ENCODE data around the gene NBPF3.
"Not testable (repeated sequence)": the region's sequence is repeated elsewhere in the genome, so short reads cannot be mapped to it uniquely, and the experiment has no call there.

NBPF3 gene, protein sequence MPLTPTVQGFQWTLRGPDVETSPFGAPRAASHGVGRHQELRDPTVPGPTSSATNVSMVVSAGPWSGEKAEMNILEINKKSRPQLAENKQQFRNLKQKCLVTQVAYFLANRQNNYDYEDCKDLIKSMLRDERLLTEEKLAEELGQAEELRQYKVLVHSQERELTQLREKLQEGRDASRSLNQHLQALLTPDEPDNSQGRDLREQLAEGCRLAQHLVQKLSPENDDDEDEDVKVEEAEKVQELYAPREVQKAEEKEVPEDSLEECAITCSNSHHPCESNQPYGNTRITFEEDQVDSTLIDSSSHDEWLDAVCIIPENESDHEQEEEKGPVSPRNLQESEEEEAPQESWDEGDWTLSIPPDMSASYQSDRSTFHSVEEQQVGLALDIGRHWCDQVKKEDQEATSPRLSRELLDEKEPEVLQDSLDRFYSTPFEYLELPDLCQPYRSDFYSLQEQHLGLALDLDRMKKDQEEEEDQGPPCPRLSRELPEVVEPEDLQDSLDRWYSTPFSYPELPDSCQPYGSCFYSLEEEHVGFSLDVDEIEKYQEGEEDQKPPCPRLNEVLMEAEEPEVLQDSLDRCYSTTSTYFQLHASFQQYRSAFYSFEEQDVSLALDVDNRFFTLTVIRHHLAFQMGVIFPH

DNA sequence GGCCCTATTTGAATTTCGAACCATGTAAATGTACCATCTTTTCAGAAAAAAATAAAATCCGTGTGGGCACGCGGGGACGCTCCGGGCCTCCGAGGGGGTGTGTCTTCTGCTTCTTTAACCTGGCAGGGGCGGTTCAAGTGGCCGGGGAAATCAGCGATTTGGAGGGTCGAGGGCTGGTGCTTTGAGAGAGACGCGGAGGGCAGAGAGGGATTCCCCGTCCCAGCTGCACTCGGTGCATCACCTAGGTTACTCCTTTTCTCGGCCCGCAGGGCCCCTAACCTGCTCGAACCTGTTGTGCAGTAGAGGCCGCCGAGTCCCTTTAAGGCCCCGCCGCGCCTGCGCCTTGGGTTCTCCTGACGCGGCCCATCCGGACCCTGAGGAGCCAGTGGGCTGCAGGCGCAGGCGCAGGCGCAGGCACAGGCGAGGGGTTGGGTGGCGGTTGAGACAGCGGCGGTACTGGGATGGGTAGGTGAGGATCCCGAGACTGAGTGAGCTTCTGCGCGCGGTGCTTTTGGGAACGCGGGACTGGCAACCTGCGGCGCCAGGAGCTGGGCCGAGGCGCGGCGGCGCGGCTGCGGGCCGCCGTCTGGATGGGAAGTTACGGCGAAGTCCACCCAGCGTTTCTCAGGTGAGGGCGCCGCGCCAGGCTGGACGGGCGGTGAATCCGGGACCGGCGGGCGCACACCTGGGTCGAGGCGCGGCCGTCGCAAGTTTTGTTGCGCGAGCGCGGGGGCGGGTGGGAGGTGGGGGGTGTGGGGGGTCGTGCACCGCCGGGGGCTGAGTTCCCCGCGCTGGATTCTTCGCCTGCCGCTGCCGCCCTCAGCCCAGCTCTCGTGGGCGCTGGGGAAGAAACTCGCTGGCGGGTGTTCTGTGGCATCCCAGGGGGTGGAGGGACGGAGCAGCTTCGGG is at the start of gene NBPF3:
NBPF3 (plus strand) TSS at position 417 of the 909 bp plus-strand sequence. CDS start 4,950 bp downstream, outside the sequence.
- DNase-seq (ENCODE audit: low spot score) = peak; percentile 96

DNA sequence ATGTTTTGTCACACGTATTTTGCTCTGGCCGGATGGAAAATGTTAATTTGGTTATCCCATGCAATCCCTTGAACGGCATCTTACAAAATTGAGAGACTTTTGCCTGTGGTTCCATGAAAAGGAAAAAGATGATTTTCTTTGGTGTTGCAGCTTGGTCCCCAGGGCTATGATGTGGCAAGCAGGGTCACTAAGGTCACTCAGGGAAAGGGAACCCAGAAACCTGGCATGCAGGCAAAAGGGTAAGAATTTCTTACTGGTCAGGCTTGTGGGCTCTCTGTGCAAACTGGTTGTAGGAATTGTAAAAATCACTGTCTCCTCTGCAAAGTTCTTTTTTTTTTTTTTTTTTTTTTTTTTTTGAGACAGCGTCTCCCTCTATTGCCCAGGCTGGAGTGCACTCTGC is 48.4 kb upstream of the NBPF3 start:
- no peak for DNase-seq (ENCODE audit: low spot score)

DNA sequence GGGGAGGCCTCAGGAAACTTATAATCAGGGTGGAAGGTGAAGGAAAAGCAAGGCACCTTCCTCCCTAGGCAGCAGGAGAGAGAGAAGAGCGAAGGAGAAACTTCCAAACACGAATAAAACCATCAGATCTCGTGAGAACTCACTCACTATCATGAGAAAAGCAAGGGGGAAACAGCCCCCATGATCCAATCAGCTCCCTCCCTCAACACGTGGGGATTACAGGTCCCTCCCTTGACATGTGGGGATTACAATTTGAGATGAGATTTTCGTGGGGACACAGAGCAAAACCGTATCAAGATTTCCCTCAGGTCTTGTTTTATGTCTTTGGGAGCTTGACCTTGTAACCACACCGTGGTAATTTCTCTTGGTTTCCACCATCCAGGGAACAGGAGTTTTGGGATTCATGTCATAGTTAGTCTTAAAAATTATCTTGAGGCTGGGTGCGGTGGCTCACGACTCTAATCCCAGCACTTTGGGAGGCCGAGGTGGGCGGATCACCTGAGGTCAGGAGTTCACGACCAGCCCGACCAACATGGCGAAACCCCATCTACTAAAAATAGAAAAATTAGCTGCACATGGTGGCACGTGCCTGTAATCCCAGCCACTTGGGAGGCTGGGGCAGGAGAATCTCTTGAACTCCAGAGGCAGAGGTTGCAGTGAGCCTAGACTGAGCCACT is 47.2 kb upstream of the NBPF3 start:
- DNase-seq (ENCODE audit: low spot score) = no peak

DNA sequence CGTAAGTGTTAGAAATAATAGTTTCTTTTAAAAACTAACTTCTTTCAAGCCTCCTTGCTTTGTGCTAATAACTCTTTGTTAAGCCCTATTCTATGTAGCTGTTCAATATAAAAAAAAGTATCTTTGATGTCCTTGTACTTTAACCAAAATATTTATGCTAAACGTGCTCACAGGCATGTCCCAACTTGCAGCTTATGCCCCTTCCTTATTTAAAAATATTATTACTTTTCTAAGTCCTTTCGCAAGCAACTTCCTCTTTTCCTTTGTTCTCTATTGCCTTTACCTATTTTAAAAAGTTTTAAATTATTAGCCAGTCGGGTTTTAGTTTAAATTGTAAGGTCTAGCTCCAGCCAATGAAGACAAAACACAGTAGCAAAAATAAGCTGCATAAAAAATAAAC is 43.4 kb upstream of the NBPF3 start:
- no peak for DNase-seq (ENCODE audit: low spot score)

DNA sequence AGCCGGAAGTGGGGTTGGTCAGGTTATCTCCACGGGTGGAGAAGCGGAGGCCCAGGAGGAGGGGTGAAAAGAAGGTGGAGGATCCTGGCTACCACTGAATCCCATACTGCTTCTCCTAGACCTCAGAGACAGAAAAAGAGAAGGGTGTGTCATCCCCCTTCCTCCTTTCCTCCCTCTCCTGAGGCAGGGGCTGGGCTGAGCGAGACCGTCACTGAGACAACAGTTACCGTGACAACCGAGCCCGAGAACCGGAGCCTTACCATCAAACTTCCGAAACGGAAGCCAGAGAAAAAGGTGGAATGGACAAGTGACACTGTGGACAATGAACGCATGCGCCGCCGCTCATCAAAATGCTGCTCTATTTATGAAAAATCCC is 42.1 kb upstream of the NBPF3 start:
- DNase-seq (ENCODE audit: low spot score) = no peak

DNA sequence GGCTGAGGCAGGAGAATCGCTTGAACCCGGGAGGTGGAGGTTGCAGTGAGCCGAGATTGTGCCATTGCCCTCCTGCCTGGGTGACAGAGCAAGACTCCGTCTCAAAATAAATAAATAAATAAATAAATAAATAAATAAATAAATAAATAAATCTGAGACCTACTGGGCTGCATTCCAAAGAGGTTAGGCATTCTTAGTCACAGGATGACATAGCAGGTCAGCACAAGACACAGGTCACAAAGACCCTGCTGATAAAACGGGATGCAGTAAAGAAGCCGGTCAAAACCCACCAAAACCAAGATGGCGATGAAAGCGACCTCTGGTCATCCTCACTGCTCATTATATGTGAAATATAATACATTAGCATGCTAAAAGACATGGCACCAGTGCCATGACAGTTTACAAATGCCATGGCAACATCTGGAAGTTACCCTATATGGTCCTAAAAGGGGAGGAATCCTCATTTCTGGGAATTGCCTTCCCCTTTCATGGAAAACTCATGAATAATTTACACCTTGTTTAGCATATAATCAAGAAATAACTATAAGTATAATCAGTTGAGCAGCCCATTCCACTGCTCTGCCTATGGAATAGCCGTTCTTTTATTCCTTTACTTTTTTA is 38.1 kb upstream of the NBPF3 start:
- not testable (repeated sequence) for DNase-seq (ENCODE audit: low spot score)

DNA sequence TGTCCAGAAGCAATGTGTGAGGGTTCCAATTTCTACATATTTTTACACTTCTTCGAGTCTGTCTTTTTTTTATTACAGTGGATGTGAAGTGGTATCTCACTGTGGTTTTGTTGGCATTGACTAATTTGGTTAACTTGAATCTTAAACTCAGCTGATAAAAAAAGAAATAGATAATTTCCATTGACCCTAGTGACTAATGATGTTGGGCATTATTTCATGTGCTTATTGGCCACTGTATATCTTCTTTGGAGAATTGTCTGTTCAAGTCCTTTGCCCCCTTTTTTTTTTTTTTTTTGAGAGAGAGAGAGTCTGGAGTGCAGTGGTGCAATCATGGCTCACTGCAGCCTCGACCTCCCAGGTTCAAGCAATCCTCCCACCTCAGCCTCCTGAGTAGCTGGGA is 33.3 kb upstream of the NBPF3 start:
- DNase-seq (ENCODE audit: low spot score) = no peak

DNA sequence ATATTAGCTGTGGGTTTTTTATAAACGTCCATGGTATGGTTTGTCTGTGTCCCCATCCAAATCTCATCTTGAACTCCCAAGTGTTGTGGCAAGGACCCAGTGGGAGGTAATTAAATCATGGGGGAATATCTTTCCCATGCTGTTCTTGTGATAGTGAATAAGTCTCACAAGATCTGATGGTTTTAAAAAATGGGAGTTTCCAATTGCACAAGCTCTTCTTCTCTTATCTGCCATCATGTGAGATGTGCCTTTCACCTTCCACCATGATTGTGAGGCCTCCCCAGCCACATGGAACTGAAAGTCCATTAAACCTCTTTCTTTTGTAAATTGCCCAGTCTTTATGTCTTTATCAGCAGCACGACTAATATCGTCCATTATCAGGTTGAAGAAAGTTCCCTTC is 30.0 kb upstream of the NBPF3 start:
- DNase-seq (ENCODE audit: low spot score) = not testable (repeated sequence)

DNA sequence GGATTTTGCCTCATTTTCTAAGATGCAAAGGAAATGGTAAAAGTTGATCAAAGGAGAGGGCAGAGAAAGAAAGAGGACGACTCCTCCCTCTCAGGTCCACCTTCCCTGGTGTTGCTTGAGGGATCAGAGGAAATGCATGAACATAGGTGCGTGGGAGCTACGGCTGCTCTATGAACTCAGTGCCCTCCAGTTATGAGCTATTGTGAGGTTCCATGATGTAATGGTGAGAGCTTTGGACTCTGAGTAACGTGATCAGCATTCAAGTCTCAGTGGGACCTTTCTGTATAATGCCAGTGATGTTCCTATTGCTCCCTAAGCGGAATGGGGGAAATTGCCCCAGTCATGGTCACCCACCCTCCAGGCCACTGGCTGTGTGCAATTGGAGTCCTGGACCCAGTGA is 25.9 kb upstream of the NBPF3 start:
- DNase-seq (ENCODE audit: low spot score) = no peak

DNA sequence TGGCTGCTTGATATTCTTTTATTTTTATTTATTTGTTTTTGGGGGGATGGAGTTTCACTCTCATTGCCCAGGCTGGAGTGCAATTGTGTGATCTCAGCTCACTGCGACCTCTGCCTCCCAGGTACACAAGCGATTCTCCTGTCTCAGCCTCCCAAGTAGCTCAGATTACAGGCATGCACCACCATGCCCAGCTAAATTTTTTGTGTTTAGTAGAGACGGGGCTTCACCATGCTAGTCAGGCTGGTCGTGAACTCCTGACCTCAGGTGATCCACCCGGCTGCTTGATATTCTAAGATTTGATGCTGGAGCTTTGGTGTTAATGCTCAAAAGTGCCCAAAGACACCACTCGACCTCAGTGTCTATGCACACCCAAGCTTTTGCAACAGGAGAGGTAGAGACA is 19.6 kb upstream of the NBPF3 start:
- DNase-seq (ENCODE audit: low spot score) = not testable (repeated sequence)

DNA sequence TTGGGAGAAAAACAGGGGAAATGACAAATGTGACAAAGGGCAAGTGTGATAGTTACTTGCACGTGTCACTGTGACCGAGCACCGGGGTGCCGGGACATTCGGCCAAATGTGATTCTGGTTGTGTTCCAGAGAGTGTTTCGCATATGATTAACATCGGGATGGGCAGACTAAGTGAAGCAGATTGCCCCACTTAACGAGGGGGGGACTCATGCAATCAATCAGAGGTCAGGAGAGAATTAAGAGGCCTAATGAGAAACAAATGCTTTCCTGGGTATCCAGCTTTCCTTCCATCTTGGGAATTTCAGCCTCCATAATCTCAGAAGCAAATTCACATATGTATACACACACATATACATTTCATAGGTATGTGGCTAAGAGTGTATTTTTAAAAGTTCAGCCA is 18.6 kb upstream of the NBPF3 start:
- not testable (repeated sequence) for DNase-seq (ENCODE audit: low spot score)

DNA sequence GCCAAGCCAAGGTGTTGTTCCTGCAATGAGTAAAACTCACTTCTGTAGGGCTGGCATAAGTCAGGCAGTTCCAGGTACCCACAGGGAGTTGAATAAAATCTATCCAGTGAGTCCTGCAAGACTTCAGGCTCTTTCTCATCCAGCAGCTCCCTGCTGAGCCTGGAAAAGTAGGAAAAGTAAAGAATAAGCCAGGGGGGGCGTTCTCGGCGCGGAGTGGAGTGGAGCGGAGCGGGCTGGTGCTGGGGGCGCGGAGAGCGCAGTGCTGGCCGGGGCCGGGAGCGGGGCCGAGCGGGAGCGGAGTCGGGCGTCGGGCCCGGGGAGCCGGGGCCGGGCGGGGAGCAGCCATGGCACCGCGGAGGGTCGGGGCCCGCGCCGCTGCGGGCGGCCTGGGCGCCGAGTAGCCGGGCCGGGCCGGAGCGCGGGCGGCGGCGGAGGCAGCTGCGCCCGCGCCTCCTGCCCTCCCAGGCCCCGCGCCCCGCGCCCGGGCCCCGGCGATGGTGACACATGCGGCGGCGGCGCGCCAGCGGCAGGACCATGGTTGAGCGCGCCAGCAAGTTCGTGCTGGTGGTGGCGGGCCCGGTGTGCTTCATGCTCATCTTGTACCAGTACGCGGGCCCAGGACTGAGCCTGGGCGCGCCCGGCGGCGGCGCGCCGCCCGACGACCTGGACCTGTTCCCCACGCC is 12.0 kb upstream of the NBPF3 start:
- DNase-seq (ENCODE audit: low spot score) = not testable (repeated sequence)

DNA sequence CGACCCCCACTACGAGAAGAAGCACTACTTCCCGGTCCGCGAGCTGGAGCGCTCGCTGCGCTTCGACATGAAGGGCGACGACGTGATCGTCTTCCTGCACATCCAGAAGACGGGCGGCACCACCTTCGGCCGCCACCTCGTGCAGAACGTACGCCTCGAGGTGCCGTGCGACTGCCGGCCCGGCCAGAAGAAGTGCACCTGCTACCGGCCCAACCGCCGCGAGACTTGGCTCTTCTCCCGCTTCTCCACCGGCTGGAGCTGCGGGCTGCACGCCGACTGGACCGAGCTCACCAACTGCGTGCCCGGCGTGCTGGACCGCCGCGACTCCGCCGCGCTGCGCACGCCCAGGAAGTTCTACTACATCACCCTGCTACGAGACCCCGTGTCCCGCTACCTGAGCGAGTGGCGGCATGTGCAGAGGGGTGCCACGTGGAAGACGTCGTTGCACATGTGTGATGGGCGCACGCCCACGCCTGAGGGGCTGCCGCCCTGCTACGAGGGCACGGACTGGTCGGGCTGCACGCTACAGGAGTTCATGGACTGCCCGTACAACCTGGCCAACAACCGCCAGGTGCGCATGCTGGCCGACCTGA is 11.4 kb upstream of the NBPF3 start:
- DNase-seq (ENCODE audit: low spot score) = not testable (repeated sequence)

DNA sequence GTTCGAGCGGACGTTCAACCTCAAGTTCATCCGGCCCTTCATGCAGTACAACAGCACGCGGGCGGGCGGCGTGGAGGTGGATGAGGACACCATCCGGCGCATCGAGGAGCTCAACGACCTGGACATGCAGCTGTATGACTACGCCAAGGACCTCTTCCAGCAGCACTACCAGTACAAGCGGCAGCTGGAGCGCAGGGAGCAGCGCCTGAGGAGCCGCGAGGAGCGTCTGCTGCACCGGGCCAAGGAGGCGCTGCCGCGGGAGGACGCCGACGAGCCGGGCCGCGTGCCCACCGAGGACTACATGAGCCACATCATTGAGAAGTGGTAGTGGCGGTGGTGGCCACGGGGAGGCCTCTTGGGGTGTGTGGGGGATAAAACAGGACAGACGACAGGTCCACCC is 10.7 kb upstream of the NBPF3 start:
- not testable (repeated sequence) for DNase-seq (ENCODE audit: low spot score)

DNA sequence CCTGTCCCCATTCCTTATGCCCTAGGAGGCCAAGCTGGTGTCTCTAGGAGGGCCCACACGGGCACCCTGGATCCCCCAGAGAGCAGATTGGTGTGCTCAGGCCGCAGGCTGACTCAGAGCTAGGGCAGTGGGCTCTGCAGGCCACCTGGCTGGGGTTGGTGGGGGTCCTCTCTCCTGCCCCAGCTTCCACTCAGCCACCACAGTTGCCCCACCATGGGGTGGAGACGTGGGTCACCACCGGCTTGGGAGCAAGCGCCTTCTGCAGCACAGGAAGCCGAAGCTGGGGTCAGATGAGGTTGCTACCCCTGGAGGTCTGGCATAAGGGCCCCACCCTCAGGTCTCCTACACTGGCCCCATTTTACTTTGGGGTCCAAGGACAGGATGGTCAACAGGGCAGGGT is 9.1 kb upstream of the NBPF3 start:
- DNase-seq (ENCODE audit: low spot score) = not testable (repeated sequence)

DNA sequence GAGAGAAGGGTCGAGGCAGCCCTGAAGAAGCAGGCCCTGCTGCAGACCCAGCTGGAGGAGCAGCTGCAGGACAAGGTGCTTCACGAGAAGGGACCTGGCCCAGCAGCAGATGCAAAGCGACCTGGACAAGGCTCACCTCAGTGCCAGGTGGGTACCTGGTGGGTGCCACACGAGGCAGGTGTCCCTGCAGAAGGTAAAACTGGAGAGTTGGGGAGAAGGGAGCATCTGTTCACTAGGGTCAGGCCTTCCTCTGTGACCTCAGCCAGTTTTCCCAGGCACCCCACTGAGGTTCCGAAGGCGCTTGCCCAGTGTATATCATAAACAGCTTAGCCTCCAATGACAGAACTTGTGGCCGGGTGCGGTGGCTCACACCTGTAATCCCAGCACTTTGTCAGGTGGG is 5.5 kb upstream of the NBPF3 start:
- no peak for DNase-seq (ENCODE audit: low spot score)

DNA sequence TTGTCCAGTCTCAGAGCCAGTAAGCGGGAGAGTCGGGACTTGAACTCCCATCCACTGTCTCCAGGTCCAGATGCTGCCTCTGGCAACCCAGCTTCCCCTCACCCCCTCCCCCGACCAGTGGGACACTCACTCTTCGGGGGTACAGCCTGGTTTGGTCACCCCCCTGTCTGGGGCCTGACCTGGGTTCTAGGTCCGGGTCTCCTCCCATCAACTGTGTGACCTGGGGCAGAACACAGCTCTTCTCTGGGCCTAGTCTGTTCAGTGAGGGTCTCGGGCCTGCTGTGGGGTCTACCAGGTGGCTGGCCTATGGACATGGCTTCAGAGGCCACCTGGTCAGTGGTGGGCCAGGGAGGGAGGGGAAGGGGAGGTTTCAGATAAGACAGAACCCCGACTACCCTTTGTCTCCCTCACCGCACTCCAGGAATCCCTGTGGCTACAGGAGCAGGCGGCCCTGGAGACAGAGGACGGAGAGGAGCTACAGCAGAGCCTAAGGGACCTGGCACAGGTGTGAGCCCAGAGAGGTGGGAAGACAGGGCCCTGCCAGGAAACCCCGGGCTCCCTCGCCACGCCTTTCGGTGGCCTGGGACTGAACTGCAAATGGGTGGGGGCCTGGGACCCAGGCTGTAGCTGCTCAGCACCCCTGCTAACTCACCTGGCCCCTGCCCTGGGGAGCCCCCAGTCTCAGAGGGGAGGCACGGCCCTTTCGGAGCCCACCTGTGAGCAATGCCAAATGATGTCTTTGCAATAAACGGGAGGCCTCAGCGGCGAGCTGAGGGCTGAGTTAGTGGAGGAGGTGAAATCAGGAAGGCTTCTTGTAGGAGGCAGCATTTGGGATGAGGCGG is 4.1 kb upstream of the NBPF3 start:
- no peak for DNase-seq (ENCODE audit: low spot score)

DNA sequence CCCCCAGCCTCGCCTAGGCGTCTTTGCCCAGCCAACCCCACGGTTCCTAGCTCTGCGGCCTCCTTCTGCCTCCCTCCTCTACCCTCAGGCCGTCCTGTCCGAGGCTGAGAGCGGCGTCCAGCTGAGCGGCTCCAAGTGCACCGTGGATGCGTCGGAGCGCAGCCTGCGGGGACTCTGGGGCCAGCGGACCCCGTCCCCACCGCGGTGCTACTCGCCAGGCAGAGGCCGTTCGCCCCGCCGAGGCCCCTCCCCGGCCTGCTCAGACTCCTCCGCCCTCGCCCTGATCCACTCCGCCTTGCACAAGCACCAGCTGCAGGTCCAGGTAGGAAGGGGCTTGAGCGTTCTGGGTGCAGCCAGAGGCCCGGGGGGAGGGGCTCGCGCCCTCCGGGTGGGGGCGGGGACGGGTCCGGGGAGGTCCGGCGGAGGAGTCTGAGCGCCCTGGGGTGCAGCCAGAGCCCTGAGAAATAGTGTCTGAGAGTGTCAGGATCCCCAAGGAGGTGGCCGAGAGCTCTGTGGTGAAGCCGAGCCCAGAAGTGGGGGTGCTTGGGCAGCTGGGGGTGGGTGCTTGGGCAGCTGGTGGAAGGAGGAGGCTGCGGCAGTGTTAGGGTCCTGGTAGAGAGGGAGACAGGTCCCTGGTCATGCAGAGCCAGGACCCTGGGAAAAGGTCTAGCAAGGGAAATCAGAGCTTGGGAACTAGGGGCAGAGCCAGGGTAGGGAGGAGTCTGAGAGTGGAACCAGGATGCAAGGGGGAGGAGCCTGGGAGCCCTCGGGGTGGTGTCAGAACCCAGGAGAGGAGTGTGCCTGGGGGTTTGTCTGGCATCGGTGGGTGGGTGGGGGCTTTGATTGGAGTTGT is 3.2 kb upstream of the NBPF3 start:
- no peak for DNase-seq (ENCODE audit: low spot score)

DNA sequence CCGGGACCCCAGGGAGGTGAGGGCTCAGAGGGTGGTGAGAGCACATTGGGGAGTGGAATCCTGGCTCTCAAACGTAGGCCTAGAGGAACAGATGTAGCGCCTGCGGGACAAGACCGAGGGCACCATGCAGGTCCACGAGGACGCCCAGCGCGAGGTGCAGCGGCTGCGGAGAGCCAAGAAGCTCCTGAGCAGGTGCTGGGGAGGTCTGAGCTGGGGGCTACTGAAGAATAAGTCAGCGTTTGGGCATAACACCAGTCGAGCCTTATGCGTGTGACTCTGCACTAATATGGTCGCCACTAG is 2.6 kb upstream of the NBPF3 start:
- DNase-seq (ENCODE audit: low spot score) = no peak

All from GM03348 (cell line).